ENCODE measurements around the gene RETREG2. TPM values are rescaled to one million over a fixed set of nuclear protein-coding genes. Genes with fewer than 3 reads are reported as not detected.

The RETREG2 gene
- total RNA-seq, 1 donor from 2014 or later, result 43.7 TPM

- peaks cover 16% of the 10 kb centered on the region for H3K4me1 ChIP-seq
- intact Hi-C loops (cut with DNase I), result no loop called here
- DNase-seq (ENCODE audit: extremely low spot score in 2 of 2), result peak in 1 of 2 donors; percentile 85
These were observed 5.6 kb upstream of the RETREG2 start for GRCh38 chr2:219172231-219173154.

GRCh38 chr2:219173176-219173575, 4.9 kb upstream of the RETREG2 start:
- Histone ChIP-seq H3K9me3 (no peaks in the 10 kb centered on the region), H3K4me3 (no peak overlapping the region), H3K27ac (no peak overlapping the region), H3K4me1 (peaks cover 16% of the 10 kb centered on the region), H3K36me3 (peaks cover 0 to 30% of the 10 kb centered on the region in 2 donors), H3K27me3 (no peaks in the 10 kb centered on the region)
- TF ChIP-seq POLR2AphosphoS5 (IDR thresholded peaks at IDR 0.05; ENCODE audit: insufficient read depth in 1 of 2, low read depth in 1 of 2) (no peak), POLR2A (IDR thresholded peaks at IDR 0.05) (no peak), CTCF (IDR thresholded peaks at IDR 0.05) (no peak)
- DNase-seq (ENCODE audit: extremely low spot score in 2 of 2), result peak in 1 of 2 donors; percentile 81
- intact Hi-C loops (cut with DNase I), result no loop called here

More at GRCh38 chr2:219172231-219173154, 5.6 kb upstream of the RETREG2 start:
- TF ChIP-seq CTCF (IDR thresholded peaks at IDR 0.05) (no peak), POLR2A (IDR thresholded peaks at IDR 0.05) (no peak), POLR2AphosphoS5 (IDR thresholded peaks at IDR 0.05; ENCODE audit: insufficient read depth in 1 of 2, low read depth in 1 of 2) (no peak)
- Histone ChIP-seq H3K36me3 (peaks cover 0 to 30% of the 10 kb centered on the region in 2 donors), H3K27ac (peak overlapping the region; percentile 81), H3K4me3 (no peak overlapping the region), H3K27me3 (no peaks in the 10 kb centered on the region), H3K9me3 (no peaks in the 10 kb centered on the region)

GRCh38 chr2:219174146-219174545, 3.9 kb upstream of the RETREG2 start:
- H3K9me3 ChIP-seq, result no peaks in the 10 kb centered on the region
- intact Hi-C loops (cut with DNase I), result no loop called here
- H3K36me3 ChIP-seq, result peaks cover 0 to 30% of the 10 kb centered on the region in 2 donors
- DNase-seq (ENCODE audit: extremely low spot score in 2 of 2), result peak in 1 of 2 donors; percentile 44
- H3K4me3 ChIP-seq, result no peak overlapping the region
- no peak for TF ChIP-seq POLR2A (IDR thresholded peaks at IDR 0.05)
- no peak for TF ChIP-seq POLR2AphosphoS5 (IDR thresholded peaks at IDR 0.05; ENCODE audit: insufficient read depth in 1 of 2, low read depth in 1 of 2)
- no peak for TF ChIP-seq CTCF (IDR thresholded peaks at IDR 0.05)
- no peak overlapping the region for H3K27ac ChIP-seq
- peaks cover 23% of the 10 kb centered on the region for H3K4me1 ChIP-seq
- H3K27me3 ChIP-seq, result no peaks in the 10 kb centered on the region

- TF ChIP-seq POLR2A (IDR thresholded peaks at IDR 0.05), result no peak
- TF ChIP-seq POLR2AphosphoS5 (IDR thresholded peaks at IDR 0.05; ENCODE audit: insufficient read depth in 1 of 2, low read depth in 1 of 2), result no peak
- TF ChIP-seq CTCF (IDR thresholded peaks at IDR 0.05), result no peak
- Histone ChIP-seq H3K4me1 (peaks cover 30% of the 10 kb centered on the region), H3K36me3 (peaks cover 0 to 34% of the 10 kb centered on the region in 2 donors), H3K9me3 (no peaks in the 10 kb centered on the region), H3K27me3 (no peaks in the 10 kb centered on the region), H3K4me3 (no peak overlapping the region), H3K27ac (peak overlapping the region; percentile 22)
- intact Hi-C loops (cut with DNase I), result no loop called here
- DNase-seq (ENCODE audit: extremely low spot score in 2 of 2), result peak in 1 of 2 donors; percentile 78
These were observed 3.3 kb upstream of the RETREG2 start for GRCh38 chr2:219174801-219175200.

GRCh38 chr2:219175486-219175885, 2.6 kb upstream of the RETREG2 start:
- H3K4me3 ChIP-seq, result peak overlapping the region; percentile 71 to 93
- no peaks in the 10 kb centered on the region for H3K27me3 ChIP-seq
- H3K9me3 ChIP-seq, result no peaks in the 10 kb centered on the region
- TF ChIP-seq POLR2A (IDR thresholded peaks at IDR 0.05), result no peak
- no peak for TF ChIP-seq POLR2AphosphoS5 (IDR thresholded peaks at IDR 0.05; ENCODE audit: insufficient read depth in 1 of 2, low read depth in 1 of 2)
- TF ChIP-seq CTCF (IDR thresholded peaks at IDR 0.05), result no peak
- DNase-seq (ENCODE audit: extremely low spot score in 2 of 2), result peak in 1 of 2 donors; percentile 71
- H3K4me1 ChIP-seq, result peaks cover 33% of the 10 kb centered on the region
- intact Hi-C loops (cut with DNase I), result no loop called here
- peaks cover 0 to 41% of the 10 kb centered on the region in 2 donors for H3K36me3 ChIP-seq
- peak overlapping the region; percentile 99 for H3K27ac ChIP-seq
